IPS-18a (cell line): ENCODE results near the gene WRNIP1.

ENCODE experiments used
- H3K27ac ChIP-seq: one replicate; pipeline ENCODE4 v1.5.1; 2013; ENCODE audit warnings: low read length
- H3K27me3 ChIP-seq: one replicate; pipeline ENCODE4 v1.6.1; 2013; ENCODE audit warnings: mild to moderate bottlenecking, low read length; ENCODE audit not compliant: control insufficient read depth, insufficient read depth
- H3K36me3 ChIP-seq: one replicate; pipeline ENCODE4 v1.6.1; 2013; ENCODE audit warnings: low read depth, low read length; ENCODE audit not compliant: control insufficient read depth
- H3K4me1 ChIP-seq: one replicate; pipeline ENCODE4 v1.6.1; 2013; ENCODE audit warnings: low read depth, low read length; ENCODE audit not compliant: control insufficient read depth
- H3K4me3 ChIP-seq: one replicate; pipeline ENCODE4 v1.5.1; 2013; ENCODE audit warnings: low read length
- H3K9ac ChIP-seq: one replicate; pipeline ENCODE4 v1.6.1; 2013; ENCODE audit warnings: mild to moderate bottlenecking, low read length, moderate library complexity
- H3K9me3 ChIP-seq: one replicate; pipeline ENCODE4 v1.6.1; 2013; ENCODE audit warnings: low read depth, low read length; ENCODE audit not compliant: control insufficient read depth

The WRNIP1 gene

DNA sequence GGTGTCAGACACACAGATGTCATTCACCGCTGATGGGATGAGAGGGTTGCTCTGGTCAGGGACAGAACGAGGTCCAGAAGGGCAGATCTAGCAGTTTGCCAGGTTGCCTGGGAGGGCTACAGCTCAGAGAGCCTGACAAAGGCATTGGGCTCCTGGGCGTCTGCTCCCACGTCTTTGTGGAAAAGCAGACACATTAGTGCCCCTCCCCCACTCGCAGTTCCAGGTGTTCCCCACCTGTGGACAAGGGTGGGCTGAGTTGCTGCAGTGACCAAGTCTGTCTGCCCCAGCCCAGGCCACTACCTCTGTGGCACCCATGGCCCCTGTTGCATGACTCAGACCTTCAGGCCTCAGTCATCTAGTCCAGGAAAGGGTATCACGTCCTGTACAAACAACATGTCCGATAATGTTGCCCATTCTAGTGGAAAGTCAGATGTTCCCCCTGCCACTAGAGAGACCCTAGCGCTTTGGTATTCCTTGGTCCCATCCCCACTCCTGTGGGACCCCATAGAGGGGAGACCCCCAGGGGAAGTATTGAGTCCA, 37.4 kb downstream of the WRNIP1 start:
- no peak overlapping the region for H3K4me3 ChIP-seq
- no peak overlapping the region for H3K27ac ChIP-seq
- no peaks in the 10 kb centered on the region for H3K27me3 ChIP-seq
- H3K9ac ChIP-seq = no peak overlapping the region
- H3K36me3 ChIP-seq = no peaks in the 10 kb centered on the region
- H3K4me1 ChIP-seq = no peaks in the 10 kb centered on the region
- no peaks in the 10 kb centered on the region for H3K9me3 ChIP-seq

DNA sequence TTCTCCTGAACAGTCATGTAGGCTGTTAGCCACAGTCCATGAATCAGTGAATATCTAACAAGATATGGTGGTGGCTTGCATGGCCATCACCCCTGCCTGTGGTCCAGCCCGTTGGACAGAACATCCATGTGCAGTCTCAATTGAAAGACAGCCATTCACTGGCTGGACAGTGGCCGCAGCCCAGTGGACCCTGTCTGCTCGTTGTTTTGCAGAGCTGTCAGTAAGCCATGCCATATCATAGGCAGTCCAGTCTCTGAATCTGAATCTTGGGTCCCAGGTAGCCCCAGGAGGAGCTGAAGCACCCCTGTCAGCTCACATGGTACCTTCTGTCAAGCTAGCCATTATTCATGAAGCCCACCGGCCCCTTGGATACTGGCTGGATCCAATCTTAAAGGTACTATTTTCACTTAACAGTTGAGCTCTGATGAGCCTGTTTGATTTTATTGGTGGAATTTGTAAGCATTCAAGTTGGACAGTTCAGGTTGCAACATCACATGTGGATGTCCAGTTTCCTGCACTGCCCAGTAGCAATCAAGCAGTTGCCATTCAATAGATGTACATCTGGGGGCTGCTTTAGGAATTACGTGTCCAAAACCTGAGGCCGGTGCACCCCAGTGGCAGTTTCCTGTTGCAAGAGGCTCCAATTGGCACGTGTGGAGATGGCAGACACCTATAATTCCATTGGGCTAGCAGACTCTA, 38.7 kb downstream of the WRNIP1 start:
- Histone ChIP-seq H3K4me1 (no peaks in the 10 kb centered on the region), H3K4me3 (no peak overlapping the region), H3K9ac (no peak overlapping the region), H3K36me3 (no peaks in the 10 kb centered on the region), H3K9me3 (no peaks in the 10 kb centered on the region), H3K27me3 (no peaks in the 10 kb centered on the region), H3K27ac (no peak overlapping the region)

DNA sequence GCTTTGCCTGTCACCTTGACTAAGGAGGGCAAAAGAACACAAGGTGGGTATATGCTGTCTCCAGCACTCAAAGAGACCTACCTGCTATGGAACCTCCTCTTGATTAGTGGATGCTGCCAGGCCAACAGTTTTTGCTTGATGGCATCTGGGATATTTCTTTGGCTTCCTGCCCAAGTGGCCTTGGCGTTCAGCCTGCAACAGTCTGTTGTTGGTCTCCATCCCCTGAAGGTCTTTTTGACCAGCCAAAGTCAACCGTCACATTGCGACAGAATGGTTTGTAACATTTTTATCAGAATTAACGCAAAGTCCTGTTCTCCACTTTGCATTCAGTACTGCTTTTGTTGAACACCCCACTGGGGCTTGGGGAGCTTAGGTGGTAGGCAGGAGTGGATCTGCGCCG, 39.3 kb downstream of the WRNIP1 start:
- H3K36me3 ChIP-seq = no peaks in the 10 kb centered on the region
- H3K27me3 ChIP-seq = no peaks in the 10 kb centered on the region
- no peaks in the 10 kb centered on the region for H3K4me1 ChIP-seq
- no peak overlapping the region for H3K9ac ChIP-seq
- no peak overlapping the region for H3K4me3 ChIP-seq
- no peak overlapping the region for H3K27ac ChIP-seq
- no peaks in the 10 kb centered on the region for H3K9me3 ChIP-seq

DNA sequence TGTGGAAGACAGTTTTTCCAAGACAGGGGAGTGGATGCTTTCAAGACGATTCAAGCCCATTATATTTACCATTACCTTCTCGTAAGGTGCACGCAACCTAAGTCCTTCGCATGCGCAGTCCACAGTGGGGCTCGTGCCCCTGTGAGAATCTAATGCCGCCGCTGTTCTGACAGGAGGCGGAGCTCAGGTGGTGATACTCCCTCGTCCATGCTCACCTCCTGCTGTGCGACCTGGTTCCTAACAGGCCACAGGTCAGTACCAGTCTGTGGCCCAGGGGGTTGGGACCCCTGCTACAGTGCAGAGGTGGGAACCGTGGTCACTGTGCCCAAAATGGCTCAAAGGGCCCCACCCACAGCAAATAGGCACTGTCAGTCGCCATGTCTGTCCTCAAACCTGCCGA, 39.8 kb downstream of the WRNIP1 start:
- Histone ChIP-seq H3K9ac (no peak overlapping the region), H3K9me3 (no peaks in the 10 kb centered on the region), H3K27me3 (no peaks in the 10 kb centered on the region), H3K4me1 (no peaks in the 10 kb centered on the region), H3K36me3 (no peaks in the 10 kb centered on the region), H3K27ac (no peak overlapping the region), H3K4me3 (no peak overlapping the region)

DNA sequence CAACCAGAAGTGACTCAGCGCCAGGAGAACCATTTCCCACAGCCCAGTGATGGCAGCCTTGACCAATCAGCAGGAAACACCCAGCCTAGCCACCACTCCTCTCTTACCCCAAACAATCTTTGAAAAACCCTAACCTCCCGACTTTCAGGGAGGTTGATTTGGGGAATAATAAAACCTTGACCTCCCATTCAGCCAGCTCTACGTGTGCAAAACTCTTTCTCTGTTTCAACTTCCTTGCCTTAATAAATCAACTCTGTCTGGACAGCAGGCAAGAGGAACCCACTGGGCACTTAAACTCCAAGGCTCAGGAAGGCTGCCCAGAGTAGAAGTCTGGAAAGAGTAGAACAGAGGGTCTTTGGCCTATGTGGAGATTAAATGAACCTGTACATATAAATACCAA, 41.5 kb downstream of the WRNIP1 start:
- Histone ChIP-seq H3K4me3 (no peak overlapping the region), H3K27ac (no peak overlapping the region), H3K27me3 (no peaks in the 10 kb centered on the region), H3K9ac (no peak overlapping the region), H3K36me3 (no peaks in the 10 kb centered on the region), H3K4me1 (no peaks in the 10 kb centered on the region), H3K9me3 (no peaks in the 10 kb centered on the region)

DNA sequence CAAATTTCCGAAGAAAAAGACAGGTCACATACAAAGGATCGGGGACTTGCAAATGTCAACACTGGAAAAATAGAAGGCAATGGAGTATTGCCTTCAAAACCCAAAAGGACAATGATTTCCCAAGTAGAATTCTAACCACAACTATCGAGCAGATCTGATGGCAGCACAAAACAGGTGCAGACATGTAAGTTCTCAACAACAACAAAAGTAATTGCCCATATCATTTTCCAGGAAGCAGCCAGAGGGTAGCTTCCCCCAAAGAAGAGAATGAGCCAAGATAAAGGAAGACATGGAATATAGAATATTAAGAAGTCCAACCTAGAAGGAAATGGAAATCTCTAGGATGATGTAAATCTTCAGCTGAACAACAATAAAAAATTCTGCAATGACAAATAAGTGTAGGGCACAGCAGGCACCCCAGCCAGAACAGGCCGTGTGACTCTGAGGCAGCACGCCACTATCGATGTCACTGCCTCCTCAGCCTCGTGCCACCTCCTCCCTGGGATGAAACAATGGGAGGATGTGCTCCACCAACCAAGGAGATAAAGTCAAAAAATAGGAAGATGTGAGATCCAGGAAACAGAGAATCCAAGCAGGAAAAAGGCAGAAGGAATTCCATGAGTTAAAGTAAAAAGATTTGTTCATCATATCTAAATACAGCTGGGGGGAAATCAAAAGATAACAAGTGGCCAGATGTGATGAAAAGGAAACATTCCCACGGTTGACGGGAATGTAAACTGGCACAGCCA, 42.3 kb downstream of the WRNIP1 start:
- Histone ChIP-seq H3K9ac (no peak overlapping the region), H3K27me3 (no peaks in the 10 kb centered on the region), H3K9me3 (no peaks in the 10 kb centered on the region), H3K4me3 (no peak overlapping the region), H3K4me1 (no peaks in the 10 kb centered on the region), H3K36me3 (no peaks in the 10 kb centered on the region), H3K27ac (no peak overlapping the region)

DNA sequence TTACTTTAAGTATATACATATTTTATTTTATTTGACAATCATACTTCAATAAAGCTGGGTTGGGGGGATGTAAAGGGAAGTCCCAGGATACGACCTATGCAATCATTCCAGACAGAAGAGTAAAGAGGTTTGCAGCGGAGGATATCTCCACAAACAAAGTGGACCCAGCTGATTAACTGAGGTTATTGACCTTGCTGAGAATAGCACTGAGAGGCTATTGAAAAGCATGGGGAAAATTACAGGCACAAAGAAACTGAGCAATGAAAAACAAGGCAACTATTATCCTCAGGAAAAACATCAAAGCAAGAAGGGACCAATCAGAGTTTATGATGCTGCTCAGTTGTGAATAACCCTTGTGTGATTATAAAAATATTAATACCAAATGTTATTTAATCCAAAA, 43.8 kb downstream of the WRNIP1 start:
- Histone ChIP-seq H3K9me3 (no peaks in the 10 kb centered on the region), H3K27me3 (no peaks in the 10 kb centered on the region), H3K36me3 (no peaks in the 10 kb centered on the region), H3K9ac (no peak overlapping the region), H3K27ac (no peak overlapping the region), H3K4me1 (no peaks in the 10 kb centered on the region), H3K4me3 (no peak overlapping the region)

DNA sequence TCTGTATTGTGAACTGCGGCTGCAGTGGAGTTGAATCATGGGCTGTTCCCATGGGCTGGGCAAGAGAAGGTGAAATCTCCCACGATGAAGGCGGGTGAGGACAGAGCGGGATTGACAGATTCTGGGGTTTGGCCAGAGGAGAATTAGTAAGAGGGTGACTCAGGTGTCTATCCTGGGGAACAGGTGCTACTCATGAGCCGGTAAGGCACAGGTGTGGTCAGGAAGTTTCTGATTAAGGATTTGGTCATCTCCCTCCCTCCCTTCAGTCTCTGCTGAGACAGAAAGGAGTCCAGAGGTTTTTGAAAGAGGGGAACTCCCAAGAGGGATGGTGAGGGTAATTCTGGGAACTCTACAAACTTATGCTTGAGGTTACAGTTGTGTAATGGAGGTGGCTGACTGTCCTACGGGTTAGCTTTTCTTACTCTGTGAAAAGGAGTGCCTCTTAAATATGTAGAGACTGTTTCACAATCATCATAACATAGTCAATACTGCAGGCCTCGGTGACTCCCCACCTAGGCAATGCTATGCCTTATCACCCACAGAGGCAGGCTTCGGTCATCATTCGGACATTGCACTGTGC, 45.0 kb downstream of the WRNIP1 start:
- no peaks in the 10 kb centered on the region for H3K4me1 ChIP-seq
- no peaks in the 10 kb centered on the region for H3K27me3 ChIP-seq
- H3K27ac ChIP-seq = no peak overlapping the region
- no peak overlapping the region for H3K9ac ChIP-seq
- H3K4me3 ChIP-seq = no peak overlapping the region
- H3K36me3 ChIP-seq = no peaks in the 10 kb centered on the region
- H3K9me3 ChIP-seq = no peaks in the 10 kb centered on the region

DNA sequence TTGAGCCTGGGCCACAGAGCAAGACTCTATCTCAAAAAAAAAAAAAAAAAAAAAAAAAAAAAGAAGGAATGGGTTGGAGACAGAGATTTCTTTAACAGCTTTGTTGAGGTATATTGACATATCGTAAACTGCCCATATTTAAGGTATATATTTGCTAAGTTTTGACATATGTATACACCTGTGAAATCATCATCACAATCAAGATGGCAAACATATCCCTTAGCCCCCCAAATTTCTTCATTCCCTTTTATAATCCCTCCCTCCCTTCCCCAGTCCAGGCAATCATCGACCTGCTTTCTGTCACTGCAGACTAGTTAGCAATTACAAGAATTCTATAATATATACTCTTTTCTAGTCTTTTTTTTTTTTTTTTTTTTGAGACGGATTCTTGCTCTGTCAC, 47.5 kb downstream of the WRNIP1 start:
- Histone ChIP-seq H3K36me3 (no peaks in the 10 kb centered on the region), H3K9me3 (peaks cover 5% of the 10 kb centered on the region), H3K27me3 (no peaks in the 10 kb centered on the region), H3K27ac (no peak overlapping the region), H3K4me3 (no peak overlapping the region), H3K9ac (no peak overlapping the region), H3K4me1 (no peaks in the 10 kb centered on the region)

DNA sequence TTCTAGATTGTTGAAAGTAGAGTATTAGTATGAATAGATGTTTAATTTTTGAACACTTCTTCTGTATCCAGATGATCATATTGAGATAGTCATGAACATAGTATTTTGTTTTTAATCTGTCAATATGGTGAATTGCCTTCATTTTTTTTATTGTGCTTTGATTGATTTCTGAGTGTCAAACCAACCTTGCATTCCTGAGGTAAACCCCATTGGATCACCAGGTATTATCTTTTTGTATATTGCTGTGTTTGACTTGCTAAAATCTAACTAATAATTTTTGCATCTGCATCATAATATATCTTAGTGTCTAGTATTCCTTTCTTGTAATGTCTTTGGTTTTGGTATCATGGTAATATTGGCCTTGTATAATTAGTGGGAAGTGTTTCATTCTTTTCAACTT, 51.0 kb downstream of the WRNIP1 start:
- H3K27ac ChIP-seq = no peak overlapping the region
- no peak overlapping the region for H3K9ac ChIP-seq
- no peaks in the 10 kb centered on the region for H3K36me3 ChIP-seq
- H3K27me3 ChIP-seq = no peaks in the 10 kb centered on the region
- H3K9me3 ChIP-seq = peaks cover 5% of the 10 kb centered on the region
- no peak overlapping the region for H3K4me3 ChIP-seq
- no peaks in the 10 kb centered on the region for H3K4me1 ChIP-seq

DNA sequence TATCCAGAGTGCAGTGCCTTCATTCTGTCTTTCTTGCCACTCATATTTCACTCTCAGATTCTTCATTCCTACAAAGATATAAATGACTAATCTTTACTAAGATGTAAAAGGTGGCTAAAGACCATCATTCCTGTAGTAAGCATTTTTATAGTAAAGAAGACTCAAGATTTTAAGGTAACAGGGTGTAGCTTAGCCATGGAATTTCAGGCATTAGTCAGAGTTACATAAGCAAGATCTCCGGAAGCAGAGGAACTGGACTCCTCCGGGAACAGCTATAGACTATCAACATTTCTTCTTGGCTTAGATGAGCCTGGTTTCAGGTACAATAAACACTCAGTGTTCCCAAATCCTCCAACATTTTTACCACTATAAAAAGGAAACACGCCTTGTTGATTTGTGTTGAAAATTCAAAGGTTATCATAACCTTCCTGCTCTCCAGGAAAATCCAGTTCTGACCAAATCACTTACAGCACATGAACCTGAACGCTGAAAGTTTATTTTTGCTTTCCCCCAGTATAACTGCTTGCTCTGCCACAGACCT, 52.8 kb downstream of the WRNIP1 start:
- Histone ChIP-seq H3K9ac (no peak overlapping the region), H3K27me3 (no peaks in the 10 kb centered on the region), H3K4me3 (no peak overlapping the region), H3K36me3 (no peaks in the 10 kb centered on the region), H3K27ac (no peak overlapping the region), H3K4me1 (no peaks in the 10 kb centered on the region), H3K9me3 (peaks cover 5% of the 10 kb centered on the region)
